ENCODE data around the gene PIEZO1.
"Not testable (repeated sequence)": the region's sequence is repeated elsewhere in the genome, so short reads cannot be mapped to it uniquely, and the experiment has no call there.

Gene PIEZO1, protein sequence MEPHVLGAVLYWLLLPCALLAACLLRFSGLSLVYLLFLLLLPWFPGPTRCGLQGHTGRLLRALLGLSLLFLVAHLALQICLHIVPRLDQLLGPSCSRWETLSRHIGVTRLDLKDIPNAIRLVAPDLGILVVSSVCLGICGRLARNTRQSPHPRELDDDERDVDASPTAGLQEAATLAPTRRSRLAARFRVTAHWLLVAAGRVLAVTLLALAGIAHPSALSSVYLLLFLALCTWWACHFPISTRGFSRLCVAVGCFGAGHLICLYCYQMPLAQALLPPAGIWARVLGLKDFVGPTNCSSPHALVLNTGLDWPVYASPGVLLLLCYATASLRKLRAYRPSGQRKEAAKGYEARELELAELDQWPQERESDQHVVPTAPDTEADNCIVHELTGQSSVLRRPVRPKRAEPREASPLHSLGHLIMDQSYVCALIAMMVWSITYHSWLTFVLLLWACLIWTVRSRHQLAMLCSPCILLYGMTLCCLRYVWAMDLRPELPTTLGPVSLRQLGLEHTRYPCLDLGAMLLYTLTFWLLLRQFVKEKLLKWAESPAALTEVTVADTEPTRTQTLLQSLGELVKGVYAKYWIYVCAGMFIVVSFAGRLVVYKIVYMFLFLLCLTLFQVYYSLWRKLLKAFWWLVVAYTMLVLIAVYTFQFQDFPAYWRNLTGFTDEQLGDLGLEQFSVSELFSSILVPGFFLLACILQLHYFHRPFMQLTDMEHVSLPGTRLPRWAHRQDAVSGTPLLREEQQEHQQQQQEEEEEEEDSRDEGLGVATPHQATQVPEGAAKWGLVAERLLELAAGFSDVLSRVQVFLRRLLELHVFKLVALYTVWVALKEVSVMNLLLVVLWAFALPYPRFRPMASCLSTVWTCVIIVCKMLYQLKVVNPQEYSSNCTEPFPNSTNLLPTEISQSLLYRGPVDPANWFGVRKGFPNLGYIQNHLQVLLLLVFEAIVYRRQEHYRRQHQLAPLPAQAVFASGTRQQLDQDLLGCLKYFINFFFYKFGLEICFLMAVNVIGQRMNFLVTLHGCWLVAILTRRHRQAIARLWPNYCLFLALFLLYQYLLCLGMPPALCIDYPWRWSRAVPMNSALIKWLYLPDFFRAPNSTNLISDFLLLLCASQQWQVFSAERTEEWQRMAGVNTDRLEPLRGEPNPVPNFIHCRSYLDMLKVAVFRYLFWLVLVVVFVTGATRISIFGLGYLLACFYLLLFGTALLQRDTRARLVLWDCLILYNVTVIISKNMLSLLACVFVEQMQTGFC (N-terminal part only)

DNA sequence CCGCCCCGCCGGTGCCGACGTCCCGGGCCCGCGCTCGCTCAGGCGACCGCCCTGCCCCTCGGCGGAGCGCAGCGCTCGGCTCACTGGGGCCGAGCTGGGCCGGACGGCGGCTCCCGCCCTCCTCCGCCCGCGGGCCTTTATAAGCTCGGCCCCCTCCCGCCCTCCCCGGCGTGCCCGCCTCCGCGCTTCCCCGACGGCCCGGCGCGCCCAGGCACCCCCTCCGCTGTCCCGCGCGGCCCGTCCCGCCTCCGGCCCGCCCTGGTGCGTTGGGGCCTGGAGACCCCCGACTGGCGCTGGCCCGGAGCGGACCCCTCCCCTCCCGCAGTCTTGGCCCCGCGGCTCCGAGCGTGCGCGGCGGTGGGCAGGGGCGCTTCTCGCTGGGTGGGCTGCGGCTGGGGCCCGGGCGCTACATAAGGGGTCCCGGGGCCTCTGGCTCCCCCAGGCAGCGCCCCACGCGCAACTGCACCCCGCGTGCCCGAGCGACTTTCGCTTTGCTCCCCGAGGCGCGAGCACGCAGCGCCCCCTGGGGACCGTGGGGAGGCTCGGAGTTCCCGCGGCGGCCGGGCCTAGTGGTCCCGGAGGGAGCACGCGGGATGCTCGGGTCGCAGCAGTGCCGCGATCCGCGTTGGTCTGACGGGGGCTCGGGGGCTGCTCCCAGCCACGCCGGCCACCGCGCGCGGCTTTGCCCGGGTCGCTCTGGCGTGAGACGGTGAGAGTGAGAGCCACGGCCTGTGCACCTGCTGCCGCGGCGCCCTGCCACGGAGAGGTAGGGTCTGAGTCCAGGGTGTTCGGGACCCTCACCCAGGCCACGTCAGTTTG, at the start of gene PIEZO1:
Gene PIEZO1, minus strand, starts transcription at position 115 of the 819 bp plus-strand sequence. CDS start 256 bp downstream, outside the sequence.
- peak; percentile 60 to 76 (median 68) for DNase-seq

DNA sequence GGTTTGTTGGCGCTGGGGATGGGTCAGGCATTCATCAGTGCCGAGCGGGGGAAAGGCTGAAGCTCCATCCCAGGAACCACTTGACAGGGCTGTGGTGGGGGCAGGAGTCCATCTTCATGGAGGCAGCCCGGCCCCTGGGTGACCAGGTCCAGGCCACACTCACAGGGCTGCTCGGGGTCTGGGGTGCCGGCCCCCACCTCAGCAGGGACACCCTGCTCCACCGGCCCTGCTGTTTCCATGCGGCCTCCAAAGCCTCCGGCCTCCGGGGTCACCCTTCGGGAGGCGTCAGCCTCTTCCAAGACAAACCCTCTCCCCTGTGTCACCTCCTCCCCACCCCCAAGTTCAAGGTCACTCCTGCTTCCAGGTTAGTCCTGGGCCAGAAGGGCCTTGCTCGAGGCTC, 49.6 kb upstream of the PIEZO1 start:
- no peak for DNase-seq

DNA sequence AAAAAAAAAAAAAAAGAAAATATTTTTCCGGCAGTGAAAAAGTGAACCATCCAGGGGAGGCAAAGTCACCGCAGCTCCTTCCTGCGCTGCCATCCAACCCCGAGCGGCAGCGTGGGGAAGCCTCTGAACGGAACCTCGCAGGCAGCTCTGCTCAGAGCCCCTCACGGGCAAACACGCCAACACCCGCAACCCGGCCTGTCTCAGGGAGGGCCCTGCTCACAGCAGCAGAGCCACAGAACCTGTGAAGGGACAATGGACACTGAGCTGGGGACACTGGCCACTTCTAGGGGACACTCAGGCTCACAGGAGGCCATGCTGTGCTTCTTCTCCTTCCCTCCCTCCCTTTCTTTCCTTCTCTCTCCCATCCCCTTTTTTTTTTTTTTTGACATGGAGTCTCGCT, 48.1 kb upstream of the PIEZO1 start:
- DNase-seq: no peak

DNA sequence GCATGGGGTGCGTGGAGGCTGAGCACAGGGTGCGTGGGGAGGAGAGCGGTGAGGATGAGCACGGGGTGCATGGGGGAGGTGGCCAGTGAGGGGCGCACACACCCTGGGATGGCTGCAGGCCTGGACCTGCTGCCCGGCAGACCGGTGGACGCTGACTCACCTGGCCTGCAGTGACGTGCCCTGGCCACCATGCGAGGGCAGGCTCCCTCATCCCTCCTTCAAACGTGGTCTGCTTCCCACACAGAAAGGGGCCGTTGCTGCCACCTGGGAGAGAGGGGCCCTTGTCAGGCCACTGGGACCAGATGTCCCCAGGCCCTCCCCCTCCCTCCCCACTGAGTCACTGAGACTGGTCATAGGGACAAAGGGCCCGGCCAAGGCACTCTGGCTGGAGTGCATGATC, 46.8 kb upstream of the PIEZO1 start:
- no peak for DNase-seq

DNA sequence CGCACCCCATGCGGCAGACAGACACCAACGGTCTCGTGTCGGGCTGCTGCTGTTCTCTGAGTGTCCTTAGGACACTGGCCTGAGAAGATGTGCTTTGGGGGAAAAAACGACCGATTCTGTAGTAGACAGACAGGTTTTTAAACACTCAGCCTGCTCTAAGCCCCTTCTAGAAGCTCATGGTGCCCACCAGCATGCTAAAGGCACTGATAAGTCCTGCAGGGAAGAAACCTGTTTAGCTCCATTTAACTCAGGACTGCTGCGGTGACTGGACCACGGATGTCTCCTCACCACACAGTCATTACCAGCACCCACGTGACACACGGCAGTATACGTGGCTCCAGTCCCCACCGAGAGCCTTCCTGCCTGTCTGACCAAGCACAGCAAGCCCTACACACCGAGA, 45.8 kb upstream of the PIEZO1 start:
- DNase-seq: no peak

DNA sequence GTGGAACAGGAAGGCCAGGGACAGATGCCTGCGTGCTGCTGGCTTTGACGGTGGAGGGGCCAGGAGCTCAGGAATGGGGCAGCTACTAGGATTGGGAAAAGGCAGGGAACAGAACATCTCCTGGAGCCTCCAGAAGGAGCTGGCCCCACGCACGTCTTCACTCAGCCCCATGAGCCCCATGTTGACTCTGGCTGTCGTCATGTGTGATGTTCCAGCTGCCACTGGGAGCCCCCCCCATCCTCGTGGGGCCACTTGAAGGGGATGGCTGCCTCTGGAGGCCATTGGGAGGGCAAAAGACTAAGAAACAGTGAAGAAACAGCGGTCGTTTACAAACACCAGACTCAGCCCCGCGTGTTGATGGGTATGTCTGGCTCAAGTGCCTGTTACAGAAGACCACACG, 45.2 kb upstream of the PIEZO1 start:
- DNase-seq: no peak

DNA sequence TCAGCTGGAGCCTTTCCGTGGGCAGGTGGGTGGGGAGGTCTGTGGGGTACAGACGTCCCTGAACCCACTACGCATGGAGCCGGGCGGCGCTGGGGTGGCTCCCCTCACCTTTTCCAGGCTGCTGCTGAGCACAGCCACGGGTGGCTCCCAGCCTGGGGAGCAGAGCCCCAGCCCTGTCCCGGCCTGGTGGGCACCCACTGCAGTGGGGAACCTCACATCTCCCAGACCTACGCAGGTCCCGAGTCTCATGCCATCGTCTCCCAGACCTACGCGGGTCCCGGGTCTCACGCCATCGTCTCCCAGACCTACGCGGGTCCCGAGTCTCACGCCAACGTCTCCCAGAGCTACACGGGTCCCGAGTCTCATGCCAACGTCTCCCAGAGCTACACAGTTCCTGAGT, 43.7 kb upstream of the PIEZO1 start:
- no peak for DNase-seq

DNA sequence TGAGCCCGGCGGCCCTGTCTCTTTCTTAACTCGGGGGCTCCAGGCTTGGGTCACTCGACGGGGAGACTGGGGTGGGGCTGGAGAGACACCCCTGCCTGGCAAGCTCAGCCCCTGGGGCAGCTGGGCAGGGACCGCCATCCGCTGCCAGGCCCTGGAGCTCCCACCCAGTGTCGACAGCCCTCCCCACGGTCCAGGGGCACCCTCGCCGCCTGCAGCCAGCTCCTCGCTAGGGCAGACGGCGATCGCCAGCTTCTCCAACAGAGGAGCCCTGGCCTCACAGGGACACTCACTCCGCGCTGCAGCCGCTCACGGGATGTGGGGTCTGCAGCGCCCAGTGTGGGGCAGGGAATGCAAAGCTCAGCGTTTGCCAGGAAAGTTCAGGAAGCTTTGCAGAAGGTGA, 42.7 kb upstream of the PIEZO1 start:
- DNase-seq: no peak

DNA sequence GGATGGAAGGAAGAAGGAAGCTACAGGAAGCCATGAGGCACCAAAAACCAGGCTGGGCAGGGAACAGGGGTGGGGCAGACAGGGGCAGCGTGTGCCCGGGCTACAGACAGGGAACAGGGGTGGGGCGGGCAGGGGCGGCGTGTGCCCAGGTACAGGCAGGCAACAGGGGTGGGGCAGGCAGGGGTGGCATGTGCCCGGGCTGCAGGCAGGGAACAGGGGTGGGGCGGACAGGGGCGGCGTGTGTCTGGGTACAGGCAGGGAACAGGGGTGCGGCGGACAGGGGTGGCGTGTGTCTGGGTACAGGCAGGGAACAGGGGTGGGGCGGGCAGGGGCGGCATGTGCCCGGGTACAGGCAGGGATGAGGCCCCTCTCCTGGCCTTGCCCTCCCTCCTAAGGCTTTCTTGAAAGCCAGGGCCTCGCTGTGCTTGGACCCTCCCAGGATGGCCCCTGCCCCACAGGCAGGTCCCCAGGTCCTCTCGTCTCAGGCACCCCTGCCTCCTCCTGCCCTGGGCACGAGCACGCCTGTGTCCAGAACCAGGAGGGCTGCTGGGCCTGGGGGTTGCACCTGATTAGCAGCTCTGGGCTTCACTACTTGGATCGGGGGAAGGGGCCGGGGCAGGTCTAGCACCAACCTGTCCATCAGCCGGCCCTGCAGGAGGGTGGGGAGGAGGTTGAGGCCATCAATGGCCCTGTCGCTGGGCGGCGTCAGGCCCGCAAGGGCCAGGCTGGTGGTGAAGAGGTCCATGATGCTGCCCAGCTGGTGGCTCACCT, 41.2 kb upstream of the PIEZO1 start:
- DNase-seq: no peak

DNA sequence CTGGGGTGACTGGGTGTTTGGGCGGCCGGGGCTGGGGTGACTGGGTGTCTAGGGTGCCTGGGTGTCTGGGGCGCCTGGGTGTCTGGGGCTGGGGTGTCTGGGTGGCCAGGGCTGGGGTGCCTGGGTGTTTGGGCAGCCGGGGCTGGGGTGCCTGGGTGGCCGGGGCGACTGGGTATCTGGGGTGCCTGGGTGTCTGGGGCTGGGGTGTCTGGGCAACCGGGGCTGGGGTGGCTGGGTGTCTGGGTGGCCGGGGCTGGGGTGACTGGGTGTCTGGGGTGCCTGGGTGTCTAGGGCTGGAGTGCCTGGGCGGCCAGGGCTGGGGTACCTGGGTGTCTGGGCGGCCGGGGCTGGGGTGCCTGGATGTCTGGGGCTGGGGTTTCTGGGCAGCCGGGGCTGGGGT, 40.1 kb upstream of the PIEZO1 start:
- no peak for DNase-seq

DNA sequence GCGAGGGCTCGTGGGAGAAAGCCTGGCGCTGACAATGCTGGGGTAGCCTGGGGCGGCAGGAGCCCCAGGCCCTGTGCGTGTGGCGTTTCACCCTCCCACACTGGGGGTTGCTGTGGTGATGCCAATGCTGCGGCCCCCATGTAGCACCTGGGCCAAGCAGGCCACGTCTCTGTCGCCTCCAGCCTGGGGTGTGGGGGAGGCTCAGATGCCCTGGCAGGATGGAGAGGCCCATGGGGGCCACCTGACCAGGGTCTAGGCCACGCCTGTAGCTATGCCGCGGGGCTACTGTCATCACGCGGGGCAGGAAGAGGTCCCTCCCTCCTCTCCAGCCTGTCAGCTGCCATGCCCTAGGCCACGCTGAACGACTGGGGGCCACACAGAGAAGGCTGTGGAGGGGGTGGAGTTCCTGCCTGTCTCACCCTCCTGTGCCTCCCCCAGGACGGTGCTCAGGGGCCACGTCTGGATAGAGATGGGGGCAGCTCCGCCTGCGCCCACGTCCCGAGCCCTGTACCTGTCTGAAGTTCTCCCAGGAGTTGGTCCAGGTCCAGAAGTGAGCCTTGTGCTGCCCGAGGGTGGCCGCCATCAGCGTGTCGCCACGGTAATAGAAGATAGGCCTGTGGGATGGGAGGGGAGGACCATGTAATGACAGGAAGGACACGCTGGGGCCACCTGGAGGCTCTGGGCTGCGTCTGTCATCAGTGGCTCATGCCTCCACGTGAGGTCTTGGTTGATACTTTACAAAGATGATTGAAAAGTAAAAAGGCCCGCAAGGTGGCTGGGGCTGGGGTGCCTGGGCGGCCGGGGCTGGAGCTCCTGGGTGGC, 39.4 kb upstream of the PIEZO1 start:
- DNase-seq: no peak

DNA sequence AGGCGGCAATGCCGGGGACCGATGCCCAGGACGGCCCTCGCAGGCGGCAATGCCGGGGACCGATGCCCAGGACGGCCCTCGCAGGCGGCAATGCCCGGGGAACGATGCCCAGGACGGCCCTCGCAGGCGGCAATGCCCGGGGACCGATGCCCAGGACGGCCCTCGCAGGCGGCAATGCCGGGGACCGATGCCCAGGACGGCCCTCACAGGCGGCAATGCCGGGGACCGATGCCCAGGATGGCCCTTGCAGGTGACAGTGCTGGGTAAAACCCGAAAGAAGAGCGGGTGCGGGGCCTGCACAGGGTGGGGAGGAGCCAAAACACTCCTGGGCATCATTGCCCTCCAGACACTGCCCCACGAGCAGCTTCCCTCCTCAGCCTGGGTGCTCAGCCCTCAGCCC, 38.6 kb upstream of the PIEZO1 start:
- not testable (repeated sequence) for DNase-seq

DNA sequence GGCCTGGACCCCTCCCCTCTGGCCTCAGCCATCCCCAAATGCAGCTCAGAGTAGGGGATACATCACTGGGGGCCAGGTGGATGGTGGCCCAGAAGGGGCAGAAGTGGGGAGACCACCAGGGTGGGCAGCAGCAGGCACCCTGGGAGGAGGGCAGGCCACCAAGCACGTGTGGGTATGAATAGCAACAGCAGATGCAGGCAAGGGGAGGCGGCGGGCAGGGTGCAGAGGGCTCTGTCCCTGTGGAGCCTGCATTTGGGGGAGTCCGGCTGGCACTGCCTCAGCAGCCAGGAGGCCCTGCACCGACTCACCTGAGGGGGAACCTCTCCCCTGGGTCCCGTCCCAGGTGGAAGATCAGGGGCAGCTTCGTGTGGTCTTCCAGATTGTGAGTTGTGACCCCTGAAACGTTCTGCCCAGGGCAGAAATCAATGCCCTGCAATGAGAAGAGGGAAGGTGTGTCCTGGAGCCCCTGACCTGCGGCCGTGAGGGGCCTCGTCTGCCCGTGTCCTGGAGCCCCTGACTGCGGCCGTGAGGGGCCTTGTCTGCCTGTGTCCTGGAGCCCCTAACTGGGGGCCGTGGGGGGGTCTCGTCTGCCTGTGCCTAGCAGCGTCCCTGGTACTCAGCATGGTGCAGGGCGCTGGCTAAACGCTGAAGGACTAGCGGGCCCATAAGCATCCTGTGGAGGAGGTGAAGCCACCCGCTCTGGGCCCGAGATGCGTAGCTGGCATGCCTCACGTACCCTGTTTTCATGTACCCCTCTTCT, 37.4 kb upstream of the PIEZO1 start:
- no peak for DNase-seq

DNA sequence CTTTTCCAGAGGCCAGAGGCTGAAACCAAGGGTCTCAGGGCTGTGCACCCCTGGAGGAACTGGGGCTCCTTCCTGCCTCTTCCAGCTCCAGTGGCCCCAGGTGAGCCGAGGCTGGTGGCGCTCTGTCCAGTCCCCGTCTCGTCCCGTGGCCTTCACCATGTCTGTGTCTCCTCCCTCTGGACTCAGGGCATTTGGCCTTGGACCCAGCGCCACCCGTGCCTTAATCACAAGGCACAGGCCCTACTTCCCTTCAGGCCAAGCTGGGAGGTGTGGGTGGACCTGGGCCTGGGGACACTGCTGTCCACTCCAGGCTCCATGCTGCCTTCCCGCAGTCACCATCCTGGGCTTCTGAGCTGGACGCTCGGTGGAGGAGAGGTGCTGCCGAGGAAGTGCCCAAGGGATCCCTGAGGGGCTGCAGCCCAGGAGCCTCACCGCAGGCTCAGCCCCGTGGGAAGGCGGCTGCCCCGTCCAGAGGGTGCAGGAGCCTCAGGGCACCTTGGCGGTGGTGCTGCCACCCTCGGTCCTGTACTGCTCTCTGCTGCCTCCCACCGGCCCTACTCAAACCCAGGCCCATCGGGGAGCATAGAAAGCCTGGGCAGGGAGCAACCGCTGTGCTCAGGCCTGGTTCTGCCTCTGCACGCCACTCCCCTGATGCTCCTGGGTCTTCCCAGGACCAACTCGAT, 36.3 kb upstream of the PIEZO1 start:
- DNase-seq: no peak

DNA sequence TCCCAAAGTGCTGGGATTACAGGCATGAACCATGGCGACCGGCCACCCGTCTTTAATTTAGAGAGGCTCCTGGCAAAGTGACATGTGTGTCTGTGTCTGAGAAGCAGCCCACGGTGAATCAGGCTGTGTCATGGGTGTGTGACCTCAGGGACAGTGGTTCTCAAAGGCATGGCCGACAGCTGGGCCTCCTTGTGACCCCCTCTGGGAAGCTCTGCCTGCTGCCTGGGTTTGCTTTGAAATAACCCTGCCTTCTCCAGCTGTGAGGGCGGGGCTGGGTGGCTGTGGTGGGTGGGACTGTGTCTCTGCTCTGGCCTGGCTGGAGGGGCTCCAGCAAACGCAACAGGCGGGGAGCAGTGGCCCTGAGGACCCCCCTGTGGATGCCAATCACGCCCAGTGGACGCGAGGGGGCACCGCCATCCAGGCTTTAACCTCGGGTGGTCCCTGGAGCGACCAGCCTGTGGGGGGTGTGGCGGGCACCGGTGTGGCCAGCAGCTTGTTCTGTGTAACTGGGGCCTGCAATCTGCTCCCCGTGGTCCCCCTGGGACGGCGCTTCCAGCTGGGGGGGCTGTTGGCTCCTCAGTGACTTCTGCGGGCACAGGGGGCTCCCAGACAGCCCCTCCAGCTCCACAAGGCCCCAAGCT, 35.5 kb upstream of the PIEZO1 start:
- DNase-seq: no peak

DNA sequence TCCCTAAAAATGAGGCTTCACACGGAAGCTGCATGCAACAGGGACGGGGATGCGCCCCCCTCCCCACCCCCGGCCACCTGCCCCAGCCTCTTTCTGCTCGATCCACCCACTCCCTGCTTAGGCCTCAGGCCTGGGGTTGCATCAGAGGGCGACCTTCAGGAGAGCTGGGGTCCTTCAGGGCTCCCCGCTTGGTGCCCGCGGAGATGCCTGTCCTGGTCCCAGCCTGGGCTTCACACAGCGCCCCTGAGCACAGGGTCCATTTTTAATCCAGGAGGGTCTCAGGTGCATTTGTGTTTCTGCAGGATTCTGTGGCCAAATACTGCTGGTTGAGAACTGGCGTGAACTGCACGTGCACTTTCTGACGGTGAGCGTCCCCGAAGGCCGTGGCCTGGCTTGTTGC, 34.1 kb upstream of the PIEZO1 start:
- DNase-seq: no peak

DNA sequence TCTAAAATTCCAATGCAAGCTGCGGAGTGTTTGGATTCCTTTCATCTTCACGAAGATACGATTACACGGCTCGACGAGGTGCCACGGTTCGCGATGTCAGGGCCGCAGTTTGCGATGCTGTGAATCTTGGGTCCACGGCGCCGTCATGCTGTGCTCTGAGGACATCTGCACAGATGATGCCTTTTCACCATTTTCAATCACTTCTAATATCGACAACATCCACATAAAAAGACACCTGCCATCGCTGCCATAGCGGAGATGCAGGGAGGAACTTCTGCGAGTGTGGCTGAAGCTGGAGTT, 33.5 kb upstream of the PIEZO1 start:
- no peak for DNase-seq

DNA sequence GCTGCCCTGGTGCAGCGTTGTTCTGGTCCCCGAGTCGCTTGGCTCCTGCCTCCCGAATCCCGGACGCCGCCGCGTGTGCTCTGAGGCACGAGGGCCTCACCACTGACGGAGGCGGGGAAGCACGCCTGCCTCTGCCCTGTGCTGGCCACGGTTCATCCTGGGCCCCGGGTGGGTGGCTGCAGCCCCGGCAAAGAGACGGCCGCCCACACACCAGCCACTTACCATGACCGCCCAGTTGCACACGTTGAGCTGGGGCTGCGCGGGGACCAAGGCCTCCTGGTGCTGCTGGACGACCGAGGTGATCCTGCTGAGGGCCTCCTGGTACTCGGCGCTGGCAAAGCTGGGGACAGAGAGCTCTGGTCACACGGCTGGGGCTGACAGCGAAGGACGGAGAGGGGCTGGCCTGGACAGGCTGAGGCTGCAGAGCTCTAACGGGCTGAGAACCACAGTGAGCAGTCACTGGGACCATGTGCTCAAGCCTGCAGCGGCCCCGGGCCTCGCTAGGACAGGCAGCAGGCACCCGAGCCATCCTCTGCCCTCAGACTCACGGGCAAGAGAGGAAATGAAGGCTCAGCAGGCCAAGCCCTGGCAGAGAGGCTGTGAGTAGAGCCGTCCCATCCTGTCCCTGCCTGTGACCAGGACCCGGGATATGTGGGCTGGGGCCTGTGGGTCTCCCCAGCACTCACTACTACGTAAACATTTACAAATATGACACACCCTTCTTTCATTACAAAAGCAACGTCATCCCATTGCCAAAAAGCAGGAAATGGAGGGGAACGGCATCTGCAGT, 33.0 kb upstream of the PIEZO1 start:
- DNase-seq: no peak

Measured in activated CD4-positive, CD25-positive, alpha-beta regulatory T cell (primary cell).